Measurements from ENCODE around the gene ORAI2.

GRCh38 chr7:102398543-102398942, 34.8 kb upstream of the ORAI2 start:
- TF ChIP-seq CTCF (conservative IDR thresholded peaks at IDR 0.05; ENCODE audit: low read length) (no peak), EZH2phosphoT487 (IDR thresholded peaks at IDR 0.05; ENCODE audit: borderline replicate concordance, low read depth, low read length) (no peak)

Measured in OCI-LY7 (cell line).